ENCODE data around the gene MRPS31. TPM values are rescaled to one million over a fixed set of nuclear protein-coding genes. Genes with fewer than 3 reads are reported as not detected.

The MRPS31 gene
- polyA plus RNA-seq, 10 donors, result 20.9 to 36.5 (median 29.4) TPM

Other genes starting within 250 kb of the MRPS31 start
- 10 to 100 TPM; 11.2 to 17.1 (median 13.8) TPM for gene FOXO1, start 104.5 kb downstream of the MRPS31 start, polyA plus RNA-seq (ENCODE audit: insufficient read length in 10 of 10)
- 10 to 100 TPM; 10.9 to 15.1 (median 13.0) TPM for gene SLC25A15, start 18.4 kb upstream of the MRPS31 start, polyA plus RNA-seq (ENCODE audit: insufficient read length in 10 of 10)
- gene ELF1, start 248.1 kb upstream of the MRPS31 start, polyA plus RNA-seq (ENCODE audit: insufficient read length in 10 of 10), result 10 to 100 TPM; 25.2 to 37.2 (median 29.1) TPM

All from muscle of back (tissue), 10 donors.